DOHH2 (cell line): Measurements from ENCODE around the gene MRTFB.

Experiments used
- H3F3A ChIP-seq: fragments of 200-600 bp; sonication (generic), shearing (Covaris generic); 2 replicates; pipeline ENCODE4 v1.6.0; 2016; ENCODE audit warnings: antibody characterized with exemption, mild to moderate bottlenecking; ENCODE audit not compliant: control insufficient read depth, insufficient read depth
- H3K27ac ChIP-seq: fragments of 200-600 bp; sonication (generic); 2 replicates; pipeline ENCODE4 v1.5.1; 2014; ENCODE audit warnings: low read depth, mild to moderate bottlenecking, low read length, moderate library complexity
- H3K27me3 ChIP-seq: fragments of 200-600 bp; sonication (generic); 2 replicates; pipeline ENCODE4 v1.6.1; 2014; ENCODE audit warnings: mild to moderate bottlenecking, low read length, mixed read lengths; ENCODE audit not compliant: control insufficient read depth
- H3K36me3 ChIP-seq: fragments of 200-600 bp; sonication (generic); 2 replicates; pipeline ENCODE4 v1.6.1; 2014; ENCODE audit warnings: mild to moderate bottlenecking, low read length, moderate library complexity, mixed read lengths; ENCODE audit not compliant: control insufficient read depth
- H3K4me1 ChIP-seq: fragments of 200-600 bp; sonication (generic); 2 replicates; pipeline ENCODE4 v1.6.1; 2014; ENCODE audit warnings: mild to moderate bottlenecking, low read length, mixed read lengths; ENCODE audit not compliant: control insufficient read depth
- H3K4me2 ChIP-seq: fragments of 200-600 bp; sonication (generic); 2 replicates; pipeline ENCODE4 v1.6.0; 2014; ENCODE audit warnings: mild to moderate bottlenecking, low read length, moderate library complexity
- H3K4me3 ChIP-seq: fragments of 200-600 bp; sonication (generic); 2 replicates; pipeline ENCODE4 v1.5.1; 2014; ENCODE audit warnings: mild to moderate bottlenecking, low read length, mixed read lengths
- H3K79me2 ChIP-seq: fragments of 200-600 bp; sonication (generic); 2 replicates; pipeline ENCODE4 v1.6.1; 2014; ENCODE audit warnings: mild to moderate bottlenecking, low read length, mixed read lengths; ENCODE audit not compliant: control insufficient read depth
- H3K9me2 ChIP-seq: fragments of 200-600 bp; sonication (generic); replicated peaks from 2 replicates; pipeline ENCODE4 v1.6.1; 2014; ENCODE audit warnings: mild to moderate bottlenecking, low read length, mixed read lengths; ENCODE audit not compliant: control insufficient read depth
- H3K9me3 ChIP-seq: fragments of 200-600 bp; sonication (generic); 2 replicates; pipeline ENCODE4 v1.6.1; 2014; ENCODE audit warnings: antibody characterized with exemption, low read length, mixed read lengths; ENCODE audit not compliant: control insufficient read depth, insufficient read depth
- H4K20me1 ChIP-seq: fragments of 200-600 bp; sonication (generic); 2 replicates; pipeline ENCODE4 v1.6.0; 2014; ENCODE audit warnings: low read depth, mild to moderate bottlenecking, antibody characterized with exemption, low read length, moderate library complexity; ENCODE audit not compliant: control insufficient read depth, insufficient read depth
- EZH2phosphoT487 ChIP-seq: fragments of 200-600 bp; sonication (generic); IDR thresholded peaks from 2 replicates; pipeline ENCODE4 v1.6.1; 2017; ENCODE audit warnings: borderline replicate concordance, mild to moderate bottlenecking, antibody characterized with exemption, low read length, moderate library complexity, mixed read lengths
- TF ChIP-seq, protein P1 (sequence below): fragments of 200-600 bp; sonication (generic); IDR thresholded peaks from one replicate; pipeline ENCODE4 v1.5.1; 2014; ENCODE audit warnings: antibody characterized with exemption, mild to moderate bottlenecking, low read depth, low read length; ENCODE audit not compliant: poor library complexity, severe bottlenecking

MRTFB gene

DNA sequence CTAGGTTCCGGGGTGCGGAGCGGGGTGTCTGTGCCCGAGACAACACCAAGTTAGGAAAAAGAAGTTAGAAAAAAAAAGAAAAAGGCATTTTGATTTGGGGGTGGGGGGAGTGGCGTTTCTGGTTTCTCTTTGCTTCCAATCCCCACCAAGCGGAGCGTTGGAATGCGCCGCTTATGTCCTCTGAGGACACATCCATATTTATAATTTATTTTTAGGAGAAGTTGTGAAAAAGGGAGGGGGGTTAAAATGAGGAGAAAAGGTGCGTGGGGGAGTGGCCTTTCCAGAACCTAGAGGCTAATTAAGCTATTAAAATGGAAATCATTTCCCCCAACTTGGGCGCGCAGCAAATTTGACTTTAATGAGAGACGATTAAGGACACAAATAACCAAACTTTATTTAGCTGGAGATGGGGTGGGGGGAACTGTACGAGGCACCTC is 232.1 kb downstream of the MRTFB start:
- peaks cover 61% of the 10 kb centered on the region for H3K4me1 ChIP-seq
- peaks cover 2% of the 10 kb centered on the region; the same call in 1 of the 2 replicates for H3F3A ChIP-seq
- peak overlapping the region; percentile 92 for H3K4me3 ChIP-seq
- H3K9me3 ChIP-seq, result no peaks in the 10 kb centered on the region
- no peaks in the 10 kb centered on the region; the same call in 1 of the 2 replicates for H3K36me3 ChIP-seq
- no peak for TF ChIP-seq EZH2phosphoT487
- TF ChIP-seq, protein P1, sequence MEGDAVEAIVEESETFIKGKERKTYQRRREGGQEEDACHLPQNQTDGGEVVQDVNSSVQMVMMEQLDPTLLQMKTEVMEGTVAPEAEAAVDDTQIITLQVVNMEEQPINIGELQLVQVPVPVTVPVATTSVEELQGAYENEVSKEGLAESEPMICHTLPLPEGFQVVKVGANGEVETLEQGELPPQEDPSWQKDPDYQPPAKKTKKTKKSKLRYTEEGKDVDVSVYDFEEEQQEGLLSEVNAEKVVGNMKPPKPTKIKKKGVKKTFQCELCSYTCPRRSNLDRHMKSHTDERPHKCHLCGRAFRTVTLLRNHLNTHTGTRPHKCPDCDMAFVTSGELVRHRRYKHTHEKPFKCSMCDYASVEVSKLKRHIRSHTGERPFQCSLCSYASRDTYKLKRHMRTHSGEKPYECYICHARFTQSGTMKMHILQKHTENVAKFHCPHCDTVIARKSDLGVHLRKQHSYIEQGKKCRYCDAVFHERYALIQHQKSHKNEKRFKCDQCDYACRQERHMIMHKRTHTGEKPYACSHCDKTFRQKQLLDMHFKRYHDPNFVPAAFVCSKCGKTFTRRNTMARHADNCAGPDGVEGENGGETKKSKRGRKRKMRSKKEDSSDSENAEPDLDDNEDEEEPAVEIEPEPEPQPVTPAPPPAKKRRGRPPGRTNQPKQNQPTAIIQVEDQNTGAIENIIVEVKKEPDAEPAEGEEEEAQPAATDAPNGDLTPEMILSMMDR, result no peak
- no peaks in the 10 kb centered on the region for H3K9me2 ChIP-seq
- H3K79me2 ChIP-seq, result peaks cover 47% of the 10 kb centered on the region
- peak overlapping the region; percentile 89 for H3K4me2 ChIP-seq
- no peaks in the 10 kb centered on the region for H4K20me1 ChIP-seq
- peaks cover 6% of the 10 kb centered on the region for H3K27me3 ChIP-seq
- no peak overlapping the region for H3K27ac ChIP-seq

DNA sequence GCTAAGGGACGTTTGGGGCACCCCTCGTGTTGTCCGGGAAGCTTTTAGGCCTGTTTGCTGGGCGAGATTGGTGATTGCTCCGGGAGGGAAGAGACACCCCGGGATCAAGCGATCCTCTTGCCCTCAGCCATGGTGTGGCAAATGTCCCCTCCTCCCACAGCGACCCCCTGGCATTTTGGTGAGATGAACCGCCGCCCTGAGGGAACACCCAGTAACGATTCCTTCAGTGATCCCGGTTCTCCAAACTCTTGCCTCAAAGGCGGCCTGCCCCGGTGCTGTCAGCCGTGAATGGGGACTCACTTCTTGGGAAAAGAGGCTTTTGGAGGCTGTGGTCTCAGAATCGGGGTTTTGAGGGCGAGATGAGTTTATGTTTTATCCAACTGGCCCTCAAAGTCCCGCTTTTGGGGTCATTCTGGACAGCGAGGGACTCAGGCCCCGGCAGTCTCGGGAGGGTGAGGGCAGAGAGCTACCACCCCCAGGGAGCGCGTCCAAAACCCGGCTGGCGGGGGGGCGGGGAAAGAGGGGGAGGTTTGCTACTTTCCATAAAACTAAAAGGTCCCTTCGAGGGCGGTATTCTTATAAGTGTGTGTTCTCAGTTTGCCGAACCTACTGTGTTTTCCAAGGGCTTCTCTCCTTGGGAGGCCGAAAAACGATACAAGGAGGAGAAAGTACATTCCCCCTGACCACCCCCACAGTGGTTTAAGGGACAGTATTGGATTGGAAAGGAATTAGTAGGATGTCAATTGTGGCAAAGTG is 232.7 kb downstream of the MRTFB start:
- H3K27ac ChIP-seq, result no peak overlapping the region
- TF ChIP-seq, protein P1, result no peak
- no peak for TF ChIP-seq EZH2phosphoT487
- peaks cover 63% of the 10 kb centered on the region for H3K4me1 ChIP-seq
- H3K27me3 ChIP-seq, result peaks cover 6% of the 10 kb centered on the region
- H3K4me2 ChIP-seq, result peak overlapping the region; percentile 89
- no peaks in the 10 kb centered on the region for H4K20me1 ChIP-seq
- peaks cover 2% of the 10 kb centered on the region; the same call in 1 of the 2 replicates for H3F3A ChIP-seq
- H3K79me2 ChIP-seq, result peaks cover 53% of the 10 kb centered on the region
- no peaks in the 10 kb centered on the region for H3K9me3 ChIP-seq
- no peaks in the 10 kb centered on the region for H3K9me2 ChIP-seq
- H3K4me3 ChIP-seq, result peak overlapping the region; percentile 92
- H3K36me3 ChIP-seq, result no peaks in the 10 kb centered on the region; the same call in 1 of the 2 replicates

DNA sequence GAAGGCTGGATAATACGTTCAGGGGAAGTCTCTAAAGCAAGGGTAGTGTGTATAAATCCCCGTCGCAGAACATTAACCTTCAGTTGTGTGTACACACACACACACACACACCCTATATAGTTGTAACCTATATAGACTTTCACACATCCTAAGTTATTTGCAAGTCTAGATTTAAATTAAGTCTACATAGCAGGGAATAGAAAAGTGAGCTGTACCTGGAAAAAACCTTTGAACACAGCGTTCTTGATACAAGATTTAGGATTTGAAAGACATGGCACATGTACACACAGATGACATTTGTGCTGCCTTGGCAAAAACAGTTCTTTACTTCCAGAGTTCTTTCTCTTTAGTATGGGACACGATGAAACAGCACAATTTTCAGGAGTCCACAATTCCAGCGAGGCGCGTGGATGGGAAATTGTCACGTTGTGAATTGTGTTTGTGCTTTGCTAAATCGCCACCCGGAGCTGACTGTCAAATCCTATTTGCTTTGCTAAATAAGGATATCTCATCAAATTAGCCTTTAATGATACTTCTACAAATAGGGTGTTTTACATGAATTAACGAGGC is 233.9 kb downstream of the MRTFB start:
- Histone ChIP-seq H3K4me3 (no peak overlapping the region), H3F3A (peaks cover 2% of the 10 kb centered on the region; the same call in 1 of the 2 replicates), H3K27me3 (peaks cover 6% of the 10 kb centered on the region), H3K36me3 (no peaks in the 10 kb centered on the region; the same call in 1 of the 2 replicates), H3K9me3 (no peaks in the 10 kb centered on the region), H3K27ac (no peak overlapping the region), H3K79me2 (peaks cover 64% of the 10 kb centered on the region), H4K20me1 (no peaks in the 10 kb centered on the region), H3K4me1 (peaks cover 63% of the 10 kb centered on the region), H3K4me2 (no peak overlapping the region), H3K9me2 (no peaks in the 10 kb centered on the region)
- TF ChIP-seq, protein P1, result no peak
- TF ChIP-seq EZH2phosphoT487, result no peak
